ENCODE measurements around the gene SEMA6C. TPM values are rescaled to one million over a fixed set of nuclear protein-coding genes. Genes with fewer than 3 reads are reported as not detected.

The SEMA6C gene
- total and polyA plus RNA-seq, 2 of the 13 experiments (the other 11 are each of a cell fraction or from before 2014, with no cell fraction given) = 1.4 to 2.9 TPM

- TF ChIP-seq KDM5B (CRISPR knock-in tag; IDR thresholded peaks at IDR 0.05; ENCODE audit: borderline replicate concordance) = peak; percentile 73
- peak; percentile 84; the same call in 1 of the 2 replicates for TF ChIP-seq ZNF747 (CRISPR knock-in tag; IDR thresholded peaks at IDR 0.05; ENCODE audit: borderline replicate concordance)
- no peak for TF ChIP-seq ZNF563 (CRISPR knock-in tag; IDR thresholded peaks at IDR 0.05)
- TF ChIP-seq PRDM10 (CRISPR knock-in tag; IDR thresholded peaks at IDR 0.05; ENCODE audit: low read depth) = no peak; the same call in 1 of the 2 replicates
- no peak for TF ChIP-seq ZNF451 (CRISPR knock-in tag; IDR thresholded peaks at IDR 0.05)
- peak; percentile 67; the same call in 1 of the 2 replicates for TF ChIP-seq ZNF772 (CRISPR knock-in tag; IDR thresholded peaks at IDR 0.05)
- TF ChIP-seq ZFYVE20 (CRISPR knock-in tag; IDR thresholded peaks at IDR 0.05; ENCODE audit: borderline replicate concordance, low read depth) = no peak
- no peak for TF ChIP-seq MTA3 (CRISPR knock-in tag; IDR thresholded peaks at IDR 0.05)
- TF ChIP-seq DNMT1 (CRISPR knock-in tag; IDR thresholded peaks at IDR 0.05) = no peak; the same call in 1 of the 2 replicates
- TF ChIP-seq KLF11 (CRISPR knock-in tag; IDR thresholded peaks at IDR 0.05) = no peak
- TF ChIP-seq, protein P1, sequence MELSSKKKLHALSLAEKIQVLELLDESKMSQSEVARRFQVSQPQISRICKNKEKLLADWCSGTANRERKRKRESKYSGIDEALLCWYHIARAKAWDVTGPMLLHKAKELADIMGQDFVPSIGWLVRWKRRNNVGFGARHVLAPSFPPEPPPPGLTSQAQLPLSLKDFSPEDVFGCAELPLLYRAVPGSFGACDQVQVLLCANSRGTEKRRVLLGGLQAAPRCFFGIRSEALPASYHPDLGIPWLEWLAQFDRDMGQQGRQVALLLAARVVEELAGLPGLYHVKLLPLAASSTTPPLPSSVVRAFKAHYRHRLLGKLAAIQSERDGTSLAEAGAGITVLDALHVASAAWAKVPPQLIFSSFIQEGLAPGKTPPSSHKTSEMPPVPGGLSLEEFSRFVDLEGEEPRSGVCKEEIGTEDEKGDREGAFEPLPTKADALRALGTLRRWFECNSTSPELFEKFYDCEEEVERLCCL (CRISPR knock-in tag; IDR thresholded peaks at IDR 0.05; ENCODE audit: borderline replicate concordance) = peak; percentile 57; the same call in 1 of the 2 replicates
- TF ChIP-seq HOXA3 (CRISPR knock-in tag; IDR thresholded peaks at IDR 0.05) = 0 out of 2 replicates have a peak, but pooled peaks have one; percentile 7
- no peak for TF ChIP-seq MAFF (IDR thresholded peaks at IDR 0.05; ENCODE audit: low read depth, low read length)
- TF ChIP-seq ZNF619 (CRISPR knock-in tag; IDR thresholded peaks at IDR 0.05) = 0 out of 2 replicates have a peak, but pooled peaks have one; percentile 55
- TF ChIP-seq RXRB (CRISPR knock-in tag; IDR thresholded peaks at IDR 0.05; ENCODE audit: borderline replicate concordance) = no peak
- peak; percentile 54 for TF ChIP-seq YY1 (IDR thresholded peaks at IDR 0.05; ENCODE audit: insufficient read depth, insufficient replicate concordance, low read depth, low read length)
- peak; percentile 42; the same call in 1 of the 2 replicates for TF ChIP-seq TBP (CRISPR knock-in tag; IDR thresholded peaks at IDR 0.05)
- TF ChIP-seq CCDC6 (CRISPR knock-in tag; IDR thresholded peaks at IDR 0.05) = no peak
- no peak for TF ChIP-seq TGIF2 (CRISPR knock-in tag; IDR thresholded peaks at IDR 0.05)
- TF ChIP-seq, protein P2, sequence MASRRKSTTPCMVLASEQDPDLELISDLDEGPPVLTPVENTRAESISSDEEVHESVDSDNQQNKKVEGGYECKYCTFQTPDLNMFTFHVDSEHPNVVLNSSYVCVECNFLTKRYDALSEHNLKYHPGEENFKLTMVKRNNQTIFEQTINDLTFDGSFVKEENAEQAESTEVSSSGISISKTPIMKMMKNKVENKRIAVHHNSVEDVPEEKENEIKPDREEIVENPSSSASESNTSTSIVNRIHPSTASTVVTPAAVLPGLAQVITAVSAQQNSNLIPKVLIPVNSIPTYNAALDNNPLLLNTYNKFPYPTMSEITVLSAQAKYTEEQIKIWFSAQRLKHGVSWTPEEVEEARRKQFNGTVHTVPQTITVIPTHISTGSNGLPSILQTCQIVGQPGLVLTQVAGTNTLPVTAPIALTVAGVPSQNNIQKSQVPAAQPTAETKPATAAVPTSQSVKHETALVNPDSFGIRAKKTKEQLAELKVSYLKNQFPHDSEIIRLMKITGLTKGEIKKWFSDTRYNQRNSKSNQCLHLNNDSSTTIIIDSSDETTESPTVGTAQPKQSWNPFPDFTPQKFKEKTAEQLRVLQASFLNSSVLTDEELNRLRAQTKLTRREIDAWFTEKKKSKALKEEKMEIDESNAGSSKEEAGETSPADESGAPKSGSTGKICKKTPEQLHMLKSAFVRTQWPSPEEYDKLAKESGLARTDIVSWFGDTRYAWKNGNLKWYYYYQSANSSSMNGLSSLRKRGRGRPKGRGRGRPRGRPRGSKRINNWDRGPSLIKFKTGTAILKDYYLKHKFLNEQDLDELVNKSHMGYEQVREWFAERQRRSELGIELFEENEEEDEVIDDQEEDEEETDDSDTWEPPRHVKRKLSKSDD (CRISPR knock-in tag; IDR thresholded peaks at IDR 0.05; ENCODE audit: low read depth) = no peak
Measured at GRCh38 chr1:151146412-151147131, at the start of gene SEMA6C (continued).
